DND-41 (cell line): ENCODE measurements around the gene VPS16.

Experiments
- ATAC-seq: fragments of 200-7000 bp; cut with Tn5 transposase; 3 replicates; pipeline ENCODE4 v1.9.1; 2021; ENCODE audit warnings: low read depth; ENCODE audit not compliant: insufficient read depth
- DNase-seq: peaks from one replicate; pipeline ENCODE4 v3.0.0-alpha.2; 2020
- H2AFZ ChIP-seq: 2 replicates; pipeline ENCODE4 v1.6.0; 2012; ENCODE audit warnings: low read depth, low read length
- H3K27ac ChIP-seq: 2 replicates; pipeline ENCODE4 v1.5.1; 2012; ENCODE audit warnings: low read length, inconsistent platforms
- H3K27me3 ChIP-seq: fragments of 200-600 bp; sonication (generic); 2 replicates; pipeline ENCODE4 v1.6.0; 2012; ENCODE audit warnings: low read length, mild to moderate bottlenecking, inconsistent platforms; ENCODE audit not compliant: insufficient read depth, poor library complexity
- H3K36me3 ChIP-seq: 2 replicates; pipeline ENCODE4 v1.5.1; 2012; ENCODE audit warnings: low read length, inconsistent platforms; ENCODE audit not compliant: insufficient read depth
- H3K4me1 ChIP-seq: 2 replicates; pipeline ENCODE4 v1.5.1; 2012; ENCODE audit warnings: mild to moderate bottlenecking, low read length; ENCODE audit not compliant: insufficient read depth
- H3K4me2 ChIP-seq: 2 replicates; pipeline ENCODE4 v1.6.0; 2012; ENCODE audit warnings: mild to moderate bottlenecking, moderate library complexity, low read length, inconsistent platforms; ENCODE audit not compliant: insufficient read depth
- H3K4me3 ChIP-seq, 2 experiments: fragments of 200-600 bp in 1 of 2; shearing (Covaris generic) in 1 of 2; 2 replicates each; pipeline ENCODE4 v1.5.1; 2012 to 2016; ENCODE audit warnings: inconsistent platforms in 2 of 2, low read length in 2 of 2, mild to moderate bottlenecking in 2 of 2, low read depth in 1 of 2, moderate library complexity in 1 of 2
- H3K79me2 ChIP-seq: 2 replicates; pipeline ENCODE4 v1.6.0; 2012; ENCODE audit warnings: low read length, inconsistent platforms; ENCODE audit not compliant: insufficient read depth
- H3K9ac ChIP-seq: 2 replicates; pipeline ENCODE4 v1.6.0; 2012; ENCODE audit warnings: low read depth, mild to moderate bottlenecking, inconsistent platforms, low read length, moderate library complexity
- H3K9me3 ChIP-seq: 2 replicates; pipeline ENCODE4 v1.5.1; 2012; ENCODE audit warnings: low read length, moderate library complexity, mild to moderate bottlenecking, inconsistent platforms; ENCODE audit not compliant: insufficient read depth, severe bottlenecking
- H4K20me1 ChIP-seq: 2 replicates; pipeline ENCODE4 v1.6.0; 2012; ENCODE audit warnings: low read length; ENCODE audit not compliant: insufficient read depth
- CTCF ChIP-seq: IDR thresholded peaks from 2 replicates; pipeline ENCODE4 v1.5.1; 2012; ENCODE audit warnings: borderline replicate concordance, low read length, moderate library complexity, mild to moderate bottlenecking; ENCODE audit not compliant: poor library complexity, severe bottlenecking; ENCODE audit errors: extremely low read depth
- EZH2 ChIP-seq: IDR thresholded peaks from 3 replicates; pipeline ENCODE4 v1.6.1; 2012; ENCODE audit warnings: borderline replicate concordance, low read depth, mild to moderate bottlenecking, moderate library complexity, low read length, inconsistent platforms; ENCODE audit not compliant: severe bottlenecking

The VPS16 gene

DNA sequence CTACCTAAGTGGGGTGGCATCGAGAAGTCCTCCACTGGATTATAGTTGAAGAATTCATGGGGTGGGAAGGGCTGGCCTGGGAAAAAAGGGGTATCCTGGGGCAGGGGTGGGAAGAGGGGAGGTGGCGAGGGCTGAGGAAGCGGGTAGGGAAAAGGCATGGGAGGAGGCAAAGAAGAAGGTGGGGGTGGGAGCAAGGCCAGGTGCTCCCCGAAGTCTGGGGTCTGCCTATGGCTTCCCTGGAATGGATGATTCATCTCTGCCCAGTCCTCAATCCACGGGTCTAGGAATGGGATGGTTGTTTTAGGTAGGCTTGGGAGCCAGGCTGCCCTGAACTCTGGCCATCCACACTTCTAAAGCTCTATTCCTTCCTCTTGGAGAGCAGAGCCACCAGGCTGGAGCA is 4.5 kb upstream of the VPS16 start:
- Histone ChIP-seq H3K27me3 (peaks cover 12% of the 10 kb centered on the region), H3K36me3 (no peaks in the 10 kb centered on the region), H3K9me3 (no peaks in the 10 kb centered on the region), H3K79me2 (no peaks in the 10 kb centered on the region), H3K4me1 (peaks cover 13% of the 10 kb centered on the region), H4K20me1 (no peaks in the 10 kb centered on the region), H3K4me3 (no peak overlapping the region), H3K27ac (no peak overlapping the region), H3K4me2 (no peak overlapping the region), H3K9ac (no peak overlapping the region), H2AFZ (no peak overlapping the region)
- DNase-seq (no peak), ATAC-seq (no peak)
- TF ChIP-seq CTCF (no peak), EZH2 (no peak)

DNA sequence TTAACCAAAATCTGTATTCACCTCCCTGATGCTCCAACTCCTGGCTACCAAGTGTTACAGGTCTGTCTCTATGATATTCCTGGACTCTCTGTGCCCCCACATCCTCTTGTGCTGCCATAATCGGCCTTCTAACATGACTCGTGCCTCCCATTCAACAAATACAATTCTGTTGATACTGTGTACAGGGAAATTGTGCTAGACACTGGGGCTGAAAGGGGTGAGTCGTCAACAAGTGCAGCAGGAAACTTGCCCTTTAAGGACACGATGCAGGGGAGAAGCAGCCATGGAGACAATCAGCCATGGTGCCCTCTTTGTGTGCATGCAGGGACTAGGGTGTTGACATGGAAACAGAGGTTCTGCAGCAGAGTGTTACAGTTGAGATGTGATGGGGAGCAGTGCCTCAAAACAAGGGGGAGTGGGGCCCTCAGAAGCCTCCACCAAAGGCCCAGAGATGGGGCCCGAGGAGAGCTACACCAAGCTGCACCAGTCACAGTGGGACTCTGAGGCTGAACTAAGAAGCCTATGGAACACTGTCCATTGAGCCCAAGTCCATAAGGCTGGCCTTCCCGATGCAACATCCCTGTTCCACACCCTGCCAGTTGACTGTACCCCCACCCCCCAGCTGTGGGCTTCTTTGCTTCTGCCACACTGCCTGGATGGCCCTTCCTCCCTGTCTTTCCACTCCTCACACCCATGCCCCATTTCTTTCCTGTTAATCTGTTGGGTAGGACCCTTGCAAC is 3.2 kb upstream of the VPS16 start:
- Histone ChIP-seq H3K79me2 (no peaks in the 10 kb centered on the region), H3K9ac (no peak overlapping the region), H2AFZ (no peak overlapping the region), H3K9me3 (no peaks in the 10 kb centered on the region), H3K36me3 (no peaks in the 10 kb centered on the region), H3K4me2 (no peak overlapping the region), H3K27me3 (peaks cover 12% of the 10 kb centered on the region), H3K27ac (no peak overlapping the region), H4K20me1 (no peaks in the 10 kb centered on the region), H3K4me3 (no peak overlapping the region), H3K4me1 (peaks cover 22% of the 10 kb centered on the region)
- TF ChIP-seq EZH2, result no peak
- TF ChIP-seq CTCF, result no peak
- peak; percentile 2 for DNase-seq
- ATAC-seq, result no peak

DNA sequence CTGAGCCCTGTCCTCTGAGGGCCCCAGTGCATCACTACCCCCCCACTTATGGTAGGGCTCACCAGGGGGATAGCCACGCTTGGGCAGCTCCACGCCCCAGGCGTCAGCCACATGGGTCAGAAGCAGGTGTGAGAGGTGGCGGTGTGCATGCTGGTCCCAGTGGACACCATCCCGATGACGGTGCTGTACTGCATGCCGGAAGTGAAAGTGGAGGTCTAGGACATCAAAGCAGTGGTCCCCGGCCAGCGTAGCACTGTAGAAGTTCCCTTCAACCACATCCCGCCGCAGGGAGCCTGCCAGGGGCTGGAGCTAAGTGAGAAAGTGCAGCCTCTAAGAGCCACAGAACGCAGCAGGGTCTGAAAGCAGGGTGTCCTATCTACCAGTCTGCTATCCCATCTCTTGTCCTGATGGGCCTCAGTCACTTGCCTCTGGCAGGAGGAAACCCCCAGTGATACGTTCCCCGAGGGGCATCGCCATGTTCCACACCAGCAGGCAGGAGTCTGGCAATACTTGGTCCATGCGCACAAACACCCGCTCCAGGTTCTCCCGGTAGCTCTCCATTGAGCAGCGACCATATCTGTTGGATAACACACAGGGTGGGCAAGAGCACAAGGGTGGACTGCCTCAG is 2.3 kb upstream of the VPS16 start:
- peaks cover 10% of the 10 kb centered on the region for H3K27me3 ChIP-seq
- DNase-seq (peak; percentile 9), ATAC-seq (no peak)
- no peak overlapping the region for H3K4me2 ChIP-seq
- H3K27ac ChIP-seq, result no peak overlapping the region
- H3K4me1 ChIP-seq, result peaks cover 22% of the 10 kb centered on the region
- no peaks in the 10 kb centered on the region for H4K20me1 ChIP-seq
- H2AFZ ChIP-seq, result no peak overlapping the region
- no peak overlapping the region for H3K4me3 ChIP-seq
- no peaks in the 10 kb centered on the region for H3K9me3 ChIP-seq
- no peaks in the 10 kb centered on the region for H3K79me2 ChIP-seq
- H3K9ac ChIP-seq, result no peak overlapping the region
- no peaks in the 10 kb centered on the region for H3K36me3 ChIP-seq
- TF ChIP-seq EZH2, result no peak
- TF ChIP-seq CTCF, result no peak
